ENCODE results near the gene DSCAML1. TPM values are rescaled to one million over a fixed set of nuclear protein-coding genes. Genes with fewer than 3 reads are reported as not detected.

The DSCAML1 gene
- total RNA-seq, 2 donors from 2014 or later, result 0.21 to 0.41 TPM

DNA sequence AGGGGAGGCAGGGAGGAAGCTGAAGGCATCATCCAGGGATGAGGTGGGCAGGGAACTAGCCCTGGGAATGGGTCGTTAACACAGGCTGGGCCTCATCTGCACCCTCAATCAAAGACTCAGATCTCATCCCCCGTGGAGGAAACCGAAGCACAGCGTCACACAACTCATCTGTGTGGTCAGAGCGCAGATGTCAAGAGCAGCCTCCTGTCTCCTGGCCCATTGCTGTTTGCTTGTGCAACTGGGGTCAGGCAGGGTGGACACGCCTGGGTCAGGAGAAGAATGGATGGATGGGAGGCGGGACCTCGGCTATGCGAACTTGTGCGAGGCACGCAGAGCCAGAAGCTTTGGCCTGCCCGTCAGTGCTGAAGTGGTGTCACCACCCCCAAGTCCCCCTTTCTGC, 251.3 kb downstream of the DSCAML1 start:
- no peak overlapping the region for H3K4me3 ChIP-seq
- H3K27me3 ChIP-seq (replicated peaks; ENCODE audit: insufficient read depth), result no peaks in the 10 kb centered on the region
- no peaks in the 10 kb centered on the region for H3K9me3 ChIP-seq
- no peak for ATAC-seq (ENCODE audit: insufficient number of reproducible peaks, low FRiP score, low read depth)
- TF ChIP-seq CTCF (IDR thresholded peaks at IDR 0.05), result no peak
- H3K4me1 ChIP-seq (ENCODE audit: control insufficient read depth in 1 of 2, low read depth in 2 of 2), result no peaks in the 10 kb centered on the region
- no peaks in the 10 kb centered on the region for H3K36me3 ChIP-seq
- DNase-seq (ENCODE audit: low spot score), result no peak
- no peak overlapping the region for H3K27ac ChIP-seq

- H3K4me3 ChIP-seq, result no peak overlapping the region
- no peak overlapping the region for H3K27ac ChIP-seq
- no peak for TF ChIP-seq CTCF (IDR thresholded peaks at IDR 0.05)
- ATAC-seq (ENCODE audit: insufficient number of reproducible peaks, low FRiP score, low read depth), result no peak
- no peaks in the 10 kb centered on the region for H3K27me3 ChIP-seq (replicated peaks; ENCODE audit: insufficient read depth)
- H3K4me1 ChIP-seq (ENCODE audit: control insufficient read depth in 1 of 2, low read depth in 2 of 2), result no peaks in the 10 kb centered on the region
- DNase-seq (ENCODE audit: low spot score), result no peak
- no peaks in the 10 kb centered on the region for H3K9me3 ChIP-seq
- no peaks in the 10 kb centered on the region for H3K36me3 ChIP-seq
Measured at GRCh38 chr11:117544130-117544800, 252.8 kb downstream of the DSCAML1 start.

- ATAC-seq (ENCODE audit: insufficient number of reproducible peaks, low FRiP score, low read depth) (no peak), DNase-seq (ENCODE audit: low spot score) (no peak)
- Histone ChIP-seq H3K4me1 (ENCODE audit: control insufficient read depth in 1 of 2, low read depth in 2 of 2) (no peaks in the 10 kb centered on the region), H3K36me3 (no peaks in the 10 kb centered on the region), H3K9me3 (no peaks in the 10 kb centered on the region), H3K4me3 (no peak overlapping the region), H3K27me3 (replicated peaks; ENCODE audit: insufficient read depth) (no peaks in the 10 kb centered on the region), H3K27ac (no peak overlapping the region)
- TF ChIP-seq CTCF (IDR thresholded peaks at IDR 0.05), result no peak
Measured at GRCh38 chr11:117541211-117541610, 255.8 kb downstream of the DSCAML1 start.

GRCh38 chr11:117538263-117539135, 258.5 kb downstream of the DSCAML1 start:
- no peak for TF ChIP-seq CTCF (IDR thresholded peaks at IDR 0.05)
- Histone ChIP-seq H3K4me1 (ENCODE audit: control insufficient read depth in 1 of 2, low read depth in 2 of 2) (no peaks in the 10 kb centered on the region), H3K36me3 (no peaks in the 10 kb centered on the region), H3K27me3 (replicated peaks; ENCODE audit: insufficient read depth) (no peaks in the 10 kb centered on the region), H3K27ac (no peak overlapping the region), H3K4me3 (no peak overlapping the region), H3K9me3 (no peaks in the 10 kb centered on the region)
- ATAC-seq (ENCODE audit: insufficient number of reproducible peaks, low FRiP score, low read depth), result no peak
- DNase-seq (ENCODE audit: low spot score), result no peak

DNA sequence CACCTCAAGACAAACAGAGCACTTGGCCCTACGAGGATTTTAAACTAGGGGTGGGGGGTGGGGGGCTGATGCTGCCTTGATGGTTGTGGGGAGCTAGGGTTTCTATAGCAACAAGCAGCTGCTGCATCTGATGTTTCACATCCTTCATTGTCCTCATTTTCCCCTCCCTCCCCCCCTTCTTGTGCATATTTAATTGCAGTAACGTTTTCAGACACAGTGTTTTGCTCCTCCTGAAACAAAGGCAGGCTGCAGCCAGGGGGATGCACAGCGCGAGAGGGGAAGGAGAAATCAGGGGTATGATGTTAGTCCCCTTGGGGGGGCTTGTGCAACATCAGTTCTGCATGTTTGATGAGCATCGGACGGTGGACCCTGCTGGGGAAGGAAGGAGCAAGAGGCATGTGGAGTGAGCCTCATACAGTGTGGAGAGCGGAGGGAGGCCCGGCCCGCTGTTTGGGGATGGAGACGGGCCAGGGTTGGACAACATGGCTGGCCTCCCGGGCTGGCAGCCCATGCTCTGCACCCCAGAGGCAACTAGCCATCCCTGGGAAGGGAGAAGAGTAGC, 261.1 kb downstream of the DSCAML1 start:
- Histone ChIP-seq H3K36me3 (no peaks in the 10 kb centered on the region), H3K4me3 (no peak overlapping the region), H3K27me3 (replicated peaks; ENCODE audit: insufficient read depth) (no peaks in the 10 kb centered on the region), H3K4me1 (ENCODE audit: control insufficient read depth in 1 of 2, low read depth in 2 of 2) (no peaks in the 10 kb centered on the region), H3K27ac (no peak overlapping the region), H3K9me3 (no peaks in the 10 kb centered on the region)
- no peak for ATAC-seq (ENCODE audit: insufficient number of reproducible peaks, low FRiP score, low read depth)
- no peak for DNase-seq (ENCODE audit: low spot score)
- no peak for TF ChIP-seq CTCF (IDR thresholded peaks at IDR 0.05)

Measured in thoracic aorta (tissue), 2 donors.